Tibial nerve (tissue), 4 donors: ENCODE results near the gene TUBB3. TPM values are rescaled to one million over a fixed set of nuclear protein-coding genes. Genes with fewer than 3 reads are reported as not detected.

Experiments
- DNase-seq, 2 donors: peaks; one replicate each; pipeline ENCODE4 v3.0.0-alpha.2; 2019; ENCODE audit warnings: low spot score in 2 of 2
- H3K27ac ChIP-seq, 4 donors: fragments of 200-600 bp; sonication (generic) in 3 of 4; one replicate each; pipeline ENCODE4 v1.5.1; 2017 to 2019; ENCODE audit warnings: mild to moderate bottlenecking in 1 of 4
- H3K27me3 ChIP-seq, 2 donors: fragments of 200-600 bp; sonication (generic) in 1 of 2; one replicate each; pipeline versions ENCODE4 v1.5.1 to v1.6.0; 2017 to 2019
- H3K36me3 ChIP-seq, 3 donors: fragments of 200-600 bp; sonication (generic); one replicate each; pipeline ENCODE4 v1.5.1; 2018 to 2019
- H3K4me1 ChIP-seq, 4 donors: fragments of 200-600 bp; sonication (generic) in 3 of 4; one replicate each; pipeline ENCODE4 v1.5.1; 2017 to 2019
- H3K4me3 ChIP-seq, 4 donors: fragments of 200-600 bp; sonication (generic) in 3 of 4; one replicate each; pipeline ENCODE4 v1.5.1; 2017 to 2019; ENCODE audit warnings: mild to moderate bottlenecking in 1 of 4, moderate library complexity in 1 of 4
- H3K9me3 ChIP-seq, 4 donors: fragments of 200-600 bp; sonication (generic) in 3 of 4; one replicate each; pipeline ENCODE4 v1.5.1; 2017 to 2019
- CTCF ChIP-seq, 5 experiments: fragments of 200-600 bp in 3 of 5; fragments of 450-650 bp in 2 of 5; sonication (generic) in 3 of 5; IDR thresholded peaks; one replicate each; pipeline ENCODE4 v1.5.1; 2016 to 2019; ENCODE audit warnings: antibody characterized with exemption in 5 of 5, mild to moderate bottlenecking in 3 of 5, moderate library complexity in 2 of 5
- EP300 ChIP-seq, 2 donors: sonication (generic); formaldehyde crosslinking; IDR thresholded peaks; one replicate each; pipeline ENCODE4 v1.6.1; 2017; ENCODE audit warnings: antibody characterized with exemption in 2 of 2, mild to moderate bottlenecking in 1 of 2
- POLR2A ChIP-seq, 2 donors: fragments of 450-650 bp; IDR thresholded peaks; one replicate each; pipeline ENCODE4 v1.6.1; 2017; ENCODE audit warnings: antibody characterized with exemption in 2 of 2, mild to moderate bottlenecking in 2 of 2, moderate library complexity in 2 of 2
- WGBS, 2 donors: methylation state at CpG; one replicate each; pipeline ENCODE4 v1.1.5; 2018; 5-methylcytosine and 5-hydroxymethylcytosine counted together
- total RNA-seq, 4 donors: library from RNA; depleted of rRNA; stranded (reverse); fragments of >200 nt; gene quantifications; one replicate each; pipeline ENCODE4 v1.1.0, GENCODE V29; 2016

The TUBB3 gene
- total RNA-seq, 4 donors from 2014 or later: 0.59 to 12.0 (median 3.5) TPM; not detected in 1

- no peak overlapping the region for H3K4me3 ChIP-seq
- no peaks in the 10 kb centered on the region for H3K9me3 ChIP-seq
- TF ChIP-seq POLR2A (IDR thresholded peaks at IDR 0.05) (no peak), EP300 (IDR thresholded peaks at IDR 0.05) (no peak), CTCF (IDR thresholded peaks at IDR 0.05) (no peak)
- 92% methylated on average over 13 of the region's 13 CpGs for WGBS, 2 donors
- H3K4me1 ChIP-seq: peaks cover 0 to 12% (median 2%) of the 10 kb centered on the region in 4 donors
- DNase-seq: no peak
- H3K27ac ChIP-seq: no peak overlapping the region
- no peaks in the 10 kb centered on the region for H3K27me3 ChIP-seq
- H3K36me3 ChIP-seq: peaks cover 0 to 95% (median 15%) of the 10 kb centered on the region in 3 donors
Observed at GRCh38 chr16:89907055-89907814, 15.9 kb upstream of the TUBB3 start.

- no peak overlapping the region for H3K4me3 ChIP-seq
- H3K36me3 ChIP-seq: peaks cover 0 to 97% (median 15%) of the 10 kb centered on the region in 3 donors
- no peak for DNase-seq
- peaks cover 0 to 12% (median 2%) of the 10 kb centered on the region in 4 donors for H3K4me1 ChIP-seq
- TF ChIP-seq EP300 (IDR thresholded peaks at IDR 0.05): no peak
- TF ChIP-seq CTCF (IDR thresholded peaks at IDR 0.05): no peak
- TF ChIP-seq POLR2A (IDR thresholded peaks at IDR 0.05): no peak
- H3K27me3 ChIP-seq: no peaks in the 10 kb centered on the region
- no peak overlapping the region for H3K27ac ChIP-seq
- no peaks in the 10 kb centered on the region for H3K9me3 ChIP-seq
- WGBS, 2 donors: 76 to 92% methylated on average over 4 of the region's 4 CpGs
Observed at GRCh38 chr16:89908236-89908635, 14.9 kb upstream of the TUBB3 start.

GRCh38 chr16:89909777-89910716, 13.1 kb upstream of the TUBB3 start:
- 51 to 57% methylated on average over 39 to 47 of the region's 47 CpGs for WGBS, 2 donors
- H3K9me3 ChIP-seq: no peaks in the 10 kb centered on the region
- no peaks in the 10 kb centered on the region for H3K27me3 ChIP-seq
- peaks cover 0 to 85% (median 15%) of the 10 kb centered on the region in 3 donors for H3K36me3 ChIP-seq
- TF ChIP-seq CTCF (IDR thresholded peaks at IDR 0.05): peak; percentile 85 to 92 (median 86)
- no peak for TF ChIP-seq POLR2A (IDR thresholded peaks at IDR 0.05)
- TF ChIP-seq EP300 (IDR thresholded peaks at IDR 0.05): peak in 1 of 2 donors; percentile 60
- H3K4me3 ChIP-seq: no peak overlapping the region
- peak; percentile 64 to 69 for DNase-seq
- H3K4me1 ChIP-seq: peaks cover 0 to 13% (median 2%) of the 10 kb centered on the region in 4 donors
- H3K27ac ChIP-seq: peak overlapping the region in 2 of 4 donors; percentile 70 to 75

GRCh38 chr16:89910717-89911354, 12.3 kb upstream of the TUBB3 start:
- peaks cover 0 to 21% (median 2%) of the 10 kb centered on the region in 4 donors for H3K4me1 ChIP-seq
- peak overlapping the region in 2 of 4 donors; percentile 70 to 75 for H3K27ac ChIP-seq
- H3K27me3 ChIP-seq: no peaks in the 10 kb centered on the region
- no peak overlapping the region for H3K4me3 ChIP-seq
- WGBS, 2 donors: 90 to 91% methylated on average over 27 of the region's 27 CpGs
- no peak for DNase-seq
- no peaks in the 10 kb centered on the region for H3K9me3 ChIP-seq
- TF ChIP-seq POLR2A (IDR thresholded peaks at IDR 0.05): no peak
- no peak for TF ChIP-seq CTCF (IDR thresholded peaks at IDR 0.05)
- TF ChIP-seq EP300 (IDR thresholded peaks at IDR 0.05): no peak
- H3K36me3 ChIP-seq: peaks cover 0 to 77% (median 15%) of the 10 kb centered on the region in 3 donors
